K562 (cell line): ENCODE measurements around the gene CATSPER1. TPM values are rescaled to one million over a fixed set of nuclear protein-coding genes. Genes with fewer than 3 reads are reported as not detected.
A peak's percentile ranks its signal among the peaks of the same experiment; 100 is the strongest.

Source experiments
- CAMTA2 ChIP-seq: fragments of 250-450 bp; sonication (Bioruptor Pico); conservative IDR thresholded peaks from 2 replicates; pipeline ENCODE4 v1.5.1; 2022
- CCNT2 ChIP-seq: IDR thresholded peaks from 2 replicates; pipeline ENCODE4 v1.6.1; 2011; ENCODE audit warnings: borderline replicate concordance, low read depth, mild to moderate bottlenecking, moderate library complexity, mixed read lengths, low read length; ENCODE audit not compliant: insufficient read length; ENCODE audit errors: extremely low read depth
- CREM ChIP-seq: IDR thresholded peaks from 2 replicates; pipeline ENCODE4 v1.6.1; 2014; ENCODE audit warnings: antibody characterized with exemption, low read depth
- DDX20 ChIP-seq: fragments of 450-650 bp; IDR thresholded peaks from 2 replicates; pipeline ENCODE4 v1.6.1; 2016; ENCODE audit warnings: missing genetic modification characterization, low read depth, mild to moderate bottlenecking, missing compliant biosample characterization, moderate library complexity
- E4F1 ChIP-seq: fragments of 250-450 bp; sonication (Bioruptor Pico); IDR thresholded peaks from 2 replicates; pipeline ENCODE4 v1.5.0; 2021; ENCODE audit warnings: mild to moderate bottlenecking, borderline replicate concordance
- ETS1 ChIP-seq: conservative IDR thresholded peaks from 2 replicates; pipeline ENCODE4 v1.6.1; 2011; ENCODE audit warnings: low read depth, mild to moderate bottlenecking, low read length; ENCODE audit not compliant: control insufficient read depth
- FUS ChIP-seq: fragments of 200-400 bp; formaldehyde crosslinking; optimal IDR thresholded peaks from 2 replicates; pipeline ENCODE3; 2017; ENCODE audit warnings: low read depth, low read length
- HNRNPLL ChIP-seq: fragments of 200-400 bp; formaldehyde crosslinking; IDR thresholded peaks from 2 replicates; pipeline ENCODE4 v1.6.1; 2017; ENCODE audit warnings: low read length, low read depth, mild to moderate bottlenecking; ENCODE audit not compliant: poor library complexity, severe bottlenecking
- MAX ChIP-seq: sonication (generic); formaldehyde crosslinking; IDR thresholded peaks from 2 replicates; pipeline ENCODE4 v1.9.0; 2022; ENCODE audit warnings: mild to moderate bottlenecking, missing genetic modification reagents
- MCM3 ChIP-seq: fragments of 450-650 bp; IDR thresholded peaks from 2 replicates; pipeline ENCODE4 v1.6.1; 2016
- MCM7 ChIP-seq, 2 experiments: fragments of 450-650 bp; IDR thresholded peaks; 2 replicates each; pipeline ENCODE4 v1.6.1; 2016 to 2018
- NCOA4 ChIP-seq: fragments of 450-650 bp; IDR thresholded peaks from 2 replicates; pipeline ENCODE4 v1.6.1; 2018; ENCODE audit warnings: mild to moderate bottlenecking; ENCODE audit not compliant: partially characterized antibody
- NELFE ChIP-seq: IDR thresholded peaks from 2 replicates; pipeline ENCODE4 v1.6.1; 2011; ENCODE audit warnings: mild to moderate bottlenecking; ENCODE audit not compliant: insufficient read depth, insufficient read length
- NFE2 ChIP-seq: IDR thresholded peaks from 2 replicates; pipeline ENCODE4 v1.6.1; 2014; ENCODE audit warnings: antibody characterized with exemption, low read depth
- PTBP1 ChIP-seq: fragments of 200-400 bp; formaldehyde crosslinking; IDR thresholded peaks from 2 replicates; pipeline ENCODE4 v1.6.1; 2017; ENCODE audit warnings: low read depth, low read length
- RUNX1 ChIP-seq: sonication (generic); IDR thresholded peaks from 2 replicates; pipeline ENCODE4 v1.6.1; 2016; ENCODE audit warnings: antibody characterized with exemption, low read depth
- SMARCA4 ChIP-seq: fragments of 450-650 bp; IDR thresholded peaks from 2 replicates; pipeline ENCODE4 v1.6.1; 2016
- TAF1 ChIP-seq: IDR thresholded peaks from 2 replicates; pipeline ENCODE4 v1.6.1; 2011; ENCODE audit warnings: mild to moderate bottlenecking, low read length, moderate library complexity; ENCODE audit not compliant: insufficient read depth, control insufficient read depth, severe bottlenecking; ENCODE audit errors: extremely low read depth
- UBTF ChIP-seq, 2 experiments: IDR thresholded peaks; 2 replicates each; pipeline ENCODE4 v1.6.1; 2012; ENCODE audit warnings: improper control_type of control experiment in 2 of 2, low read depth in 2 of 2, low read length in 2 of 2, borderline replicate concordance in 1 of 2
- XRCC4 ChIP-seq: IDR thresholded peaks from one replicate; pipeline ENCODE4 v1.6.1; 2011; ENCODE audit not compliant: insufficient read depth, insufficient read length; ENCODE audit errors: extremely low read depth
- ZC3H11A ChIP-seq: IDR thresholded peaks from 2 replicates; pipeline ENCODE4 v1.6.1; 2012; ENCODE audit warnings: low read depth, low read length, improper control_type of control experiment
- ZNF316 ChIP-seq: fragments of 450-650 bp; IDR thresholded peaks from 2 replicates; pipeline ENCODE4 v1.6.1; 2016
- ZNF507 ChIP-seq: conservative IDR thresholded peaks from 2 replicates; pipeline ENCODE4 v1.6.1; 2017; ENCODE audit warnings: missing genetic modification characterization, missing compliant biosample characterization
- polyA plus RNA-seq, 8 experiments: library from polyadenylated mRNA; depleted of rRNA in 4 of 8; stranded (reverse) in 5 of 8; unstranded in 3 of 8; fragments of >200 nt; fragmentation: Nextera tagmentation in 2 of 8; fragmentation: Illumina TruSeq in 1 of 8; extraction: Ambion mirVana in 2 of 8; extraction: Trizol in 1 of 8; gene quantifications; 2 replicates each; pipeline versions ENCODE4 v1.2.1 to v1.2.3, GENCODE V29; 2011 to 2014; ENCODE audit warnings: inconsistent platforms in 1 of 8, missing spikeins in 1 of 8
- total RNA-seq, 7 experiments: library from RNA; depleted of rRNA in 6 of 7; stranded (reverse); fragments of >200 nt in 6 of 7; fragmentation: Illumina TruSeq in 2 of 7; extraction: Trizol in 2 of 7; gene quantifications; 2 replicates each; pipeline versions ENCODE4 v1.2.1 to v1.2.3, GENCODE V29; 2011 to 2021; ENCODE audit warnings: low replicate concordance in 1 of 7

Gene CATSPER1
- total and polyA plus RNA-seq, 9 of the 15 experiments (the other 6 are each of a cell fraction or from before 2014, with no cell fraction given) = 0.21 to 3.3 (median 0.76) TPM

- TF ChIP-seq E4F1 (CRISPR knock-in tag) (no peak), CREM (peak; percentile 32; the same call in 1 of the 2 replicates), SMARCA4 (no peak), ZNF316 (peak; percentile 91), CAMTA2 (CRISPR knock-in tag) (no peak), DDX20 (tag) (no peak), HNRNPLL (no peak), MCM7 (IDR thresholded peaks at IDR 0.05) (no peak), NCOA4 (no peak), TAF1 (no peak), UBTF (IDR thresholded peaks at IDR 0.05; ENCODE audit: borderline replicate concordance in 1 of 2, low read depth in 2 of 2, low read length in 2 of 2) (0 out of 4 replicates have a peak, but pooled peaks of 1 of the 2 experiments have one; percentile 41), ETS1 (no peak), FUS (no peak), ZNF507 (no peak), CCNT2 (no peak), ZC3H11A (no peak), RUNX1 (no peak), MAX (CRISPR knock-in tag) (no peak; the same call in 1 of the 2 replicates), NELFE (no peak), MCM3 (no peak), NFE2 (no peak), XRCC4 (no peak), PTBP1 (no peak)
Observed at GRCh38 chr11:65988791-65989592, 37.3 kb downstream of the CATSPER1 start (continued).
